RWPE2 (cell line): Measurements from ENCODE around the gene XRCC1.

ENCODE experiments used
- ATAC-seq: fragments of 200-7000 bp; cut with Tn5 transposase; 3 replicates; pipeline ENCODE4 v1.9.1; 2021; ENCODE audit warnings: low read depth
- DNase-seq: peaks from one replicate; pipeline ENCODE4 v3.0.0-alpha.2; 2020; ENCODE audit warnings: low spot score
- H3K27ac ChIP-seq: fragments of 450-650 bp; 2 replicates; pipeline ENCODE4 v1.5.1; 2017; ENCODE audit warnings: mild to moderate bottlenecking; ENCODE audit not compliant: poor library complexity, severe bottlenecking
- H3K27me3 ChIP-seq: fragments of 250-450 bp; sonication (Bioruptor Pico); 2 replicates; pipeline ENCODE4 v1.5.1; 2021; ENCODE audit warnings: mild to moderate bottlenecking, moderate library complexity; ENCODE audit not compliant: insufficient read depth, poor library complexity, severe bottlenecking
- H3K36me3 ChIP-seq: fragments of 250-450 bp; sonication (Bioruptor Pico); 2 replicates; pipeline ENCODE4 v1.5.1; 2020; ENCODE audit warnings: low read depth, mild to moderate bottlenecking, moderate library complexity
- H3K4me1 ChIP-seq: fragments of 250-450 bp; sonication (Bioruptor Pico); 2 replicates; pipeline ENCODE4 v1.5.1; 2021; ENCODE audit warnings: mild to moderate bottlenecking, moderate library complexity; ENCODE audit not compliant: insufficient read depth, poor library complexity, severe bottlenecking
- H3K4me3 ChIP-seq: fragments of 250-450 bp; sonication (Bioruptor Pico); 2 replicates; pipeline ENCODE4 v1.5.1; 2021; ENCODE audit warnings: mild to moderate bottlenecking, moderate library complexity; ENCODE audit not compliant: severe bottlenecking
- H3K9me3 ChIP-seq: fragments of 250-450 bp; sonication (Bioruptor Pico); 2 replicates; pipeline ENCODE4 v1.5.1; 2021; ENCODE audit warnings: mild to moderate bottlenecking, moderate library complexity; ENCODE audit not compliant: severe bottlenecking
- TF ChIP-seq, protein P1 (sequence below): fragments of 450-650 bp; IDR thresholded peaks from one replicate; pipeline ENCODE4 v1.5.1; 2017; ENCODE audit warnings: mild to moderate bottlenecking, moderate library complexity; ENCODE audit not compliant: poor library complexity, severe bottlenecking

Gene XRCC1

GRCh38 chr19:43510713-43511112 is 64.6 kb downstream of the XRCC1 start:
- Histone ChIP-seq H3K36me3 (peaks cover 56% of the 10 kb centered on the region), H3K27ac (no peak overlapping the region), H3K9me3 (no peaks in the 10 kb centered on the region), H3K4me1 (no peaks in the 10 kb centered on the region), H3K4me3 (no peak overlapping the region), H3K27me3 (no peaks in the 10 kb centered on the region)
- DNase-seq (no peak), ATAC-seq (no peak)
- TF ChIP-seq, protein P1, sequence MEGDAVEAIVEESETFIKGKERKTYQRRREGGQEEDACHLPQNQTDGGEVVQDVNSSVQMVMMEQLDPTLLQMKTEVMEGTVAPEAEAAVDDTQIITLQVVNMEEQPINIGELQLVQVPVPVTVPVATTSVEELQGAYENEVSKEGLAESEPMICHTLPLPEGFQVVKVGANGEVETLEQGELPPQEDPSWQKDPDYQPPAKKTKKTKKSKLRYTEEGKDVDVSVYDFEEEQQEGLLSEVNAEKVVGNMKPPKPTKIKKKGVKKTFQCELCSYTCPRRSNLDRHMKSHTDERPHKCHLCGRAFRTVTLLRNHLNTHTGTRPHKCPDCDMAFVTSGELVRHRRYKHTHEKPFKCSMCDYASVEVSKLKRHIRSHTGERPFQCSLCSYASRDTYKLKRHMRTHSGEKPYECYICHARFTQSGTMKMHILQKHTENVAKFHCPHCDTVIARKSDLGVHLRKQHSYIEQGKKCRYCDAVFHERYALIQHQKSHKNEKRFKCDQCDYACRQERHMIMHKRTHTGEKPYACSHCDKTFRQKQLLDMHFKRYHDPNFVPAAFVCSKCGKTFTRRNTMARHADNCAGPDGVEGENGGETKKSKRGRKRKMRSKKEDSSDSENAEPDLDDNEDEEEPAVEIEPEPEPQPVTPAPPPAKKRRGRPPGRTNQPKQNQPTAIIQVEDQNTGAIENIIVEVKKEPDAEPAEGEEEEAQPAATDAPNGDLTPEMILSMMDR, result no peak

- H3K27me3 ChIP-seq, result no peaks in the 10 kb centered on the region
- no peak overlapping the region for H3K4me3 ChIP-seq
- H3K27ac ChIP-seq, result no peak overlapping the region
- peaks cover 45% of the 10 kb centered on the region for H3K36me3 ChIP-seq
- TF ChIP-seq, protein P1, result no peak
- no peaks in the 10 kb centered on the region for H3K9me3 ChIP-seq
- no peaks in the 10 kb centered on the region for H3K4me1 ChIP-seq
- DNase-seq, result no peak
- ATAC-seq, result no peak
Measured at GRCh38 chr19:43507880-43508279, 67.4 kb downstream of the XRCC1 start.

DNA sequence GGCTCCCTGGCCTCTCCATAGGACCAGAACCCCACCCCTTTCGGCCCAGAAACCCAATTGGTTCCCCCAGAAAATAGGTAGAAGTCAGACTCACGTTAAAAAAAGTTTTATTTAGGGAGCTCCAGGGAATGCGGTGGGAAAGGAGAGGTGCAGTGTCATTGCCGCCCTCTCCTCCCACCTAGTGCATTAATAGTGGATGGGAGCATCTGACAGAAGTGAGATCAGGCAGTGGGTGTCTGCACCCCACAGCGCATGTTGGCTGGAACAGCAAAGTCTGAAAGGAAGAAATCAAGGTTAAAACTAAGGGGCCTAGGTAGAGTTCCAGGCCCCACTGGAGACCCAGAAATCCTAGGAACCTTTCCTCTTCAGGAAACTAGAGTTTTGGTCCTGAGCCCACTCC is 68.7 kb downstream of the XRCC1 start:
- Histone ChIP-seq H3K36me3 (peaks cover 40% of the 10 kb centered on the region), H3K4me1 (no peaks in the 10 kb centered on the region)
- no peak for ATAC-seq

DNA sequence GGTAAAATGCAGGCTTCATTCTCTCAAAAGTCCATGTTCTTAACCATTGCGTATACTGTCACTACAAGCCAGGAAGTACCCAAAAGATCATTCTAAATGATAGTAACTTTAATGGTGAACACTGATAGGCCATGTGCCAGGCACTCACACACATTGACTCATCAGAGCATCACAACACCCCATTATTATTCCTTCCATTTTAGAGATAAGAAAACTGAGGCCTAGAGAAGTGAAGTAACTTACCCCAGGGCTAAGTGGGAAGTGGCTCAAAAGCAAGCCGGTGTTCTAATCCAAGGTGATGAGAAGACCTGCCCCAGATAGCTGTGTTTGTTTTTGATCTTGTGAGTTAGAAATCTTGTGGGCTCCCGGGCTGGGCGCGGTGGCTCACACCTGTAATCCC is 69.4 kb downstream of the XRCC1 start:
- DNase-seq (no peak), ATAC-seq (no peak)
- no peak overlapping the region for H3K27ac ChIP-seq
- H3K9me3 ChIP-seq, result no peaks in the 10 kb centered on the region
- TF ChIP-seq, protein P1, result no peak
- peaks cover 33% of the 10 kb centered on the region for H3K36me3 ChIP-seq
- no peaks in the 10 kb centered on the region for H3K4me1 ChIP-seq
- H3K4me3 ChIP-seq, result no peak overlapping the region
- no peaks in the 10 kb centered on the region for H3K27me3 ChIP-seq

More for the DNA sequence above, 68.7 kb downstream of the XRCC1 start:
- Histone ChIP-seq H3K27me3 (no peaks in the 10 kb centered on the region), H3K9me3 (no peaks in the 10 kb centered on the region), H3K27ac (no peak overlapping the region), H3K4me3 (no peak overlapping the region)
- DNase-seq, result no peak
- TF ChIP-seq, protein P1, result no peak

GRCh38 chr19:43505186-43505456 is 70.2 kb downstream of the XRCC1 start:
- Histone ChIP-seq H3K4me1 (no peaks in the 10 kb centered on the region), H3K27me3 (no peaks in the 10 kb centered on the region), H3K9me3 (no peaks in the 10 kb centered on the region), H3K27ac (peak overlapping the region; percentile 32), H3K4me3 (no peak overlapping the region), H3K36me3 (peaks cover 28% of the 10 kb centered on the region)
- TF ChIP-seq, protein P1, result no peak
- DNase-seq, result no peak
- no peak for ATAC-seq
